Measurements from ENCODE around the gene TM9SF4.
"Not testable (repeated sequence)": the region's sequence is repeated elsewhere in the genome, so short reads cannot be mapped to it uniquely, and the experiment has no call there.

TM9SF4 gene

GRCh38 chr20:32159766-32160221 lies 50.3 kb downstream of the TM9SF4 start:
- no peak for DNase-seq

GRCh38 chr20:32160341-32160740 lies 50.8 kb downstream of the TM9SF4 start:
- no peak for DNase-seq

DNA sequence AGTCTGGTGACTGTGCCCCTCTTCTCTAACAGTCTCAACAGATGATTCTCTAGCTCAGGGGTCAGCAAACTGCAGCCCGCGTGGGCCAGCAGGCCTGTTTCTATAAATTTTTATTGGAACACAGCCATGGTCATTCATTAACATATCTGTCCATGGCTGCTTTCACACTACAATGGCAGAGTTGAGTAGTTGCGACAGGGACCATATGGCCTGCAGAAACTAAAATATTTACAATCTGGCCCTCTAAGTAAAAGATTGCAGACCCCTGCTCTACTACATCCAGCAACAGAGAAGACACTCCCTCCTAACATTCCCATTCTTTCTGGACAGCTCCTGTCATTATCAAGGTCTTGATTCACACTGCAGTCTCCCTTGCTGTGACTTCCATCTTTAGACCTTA lies 52.8 kb downstream of the TM9SF4 start:
- no peak for DNase-seq

DNA sequence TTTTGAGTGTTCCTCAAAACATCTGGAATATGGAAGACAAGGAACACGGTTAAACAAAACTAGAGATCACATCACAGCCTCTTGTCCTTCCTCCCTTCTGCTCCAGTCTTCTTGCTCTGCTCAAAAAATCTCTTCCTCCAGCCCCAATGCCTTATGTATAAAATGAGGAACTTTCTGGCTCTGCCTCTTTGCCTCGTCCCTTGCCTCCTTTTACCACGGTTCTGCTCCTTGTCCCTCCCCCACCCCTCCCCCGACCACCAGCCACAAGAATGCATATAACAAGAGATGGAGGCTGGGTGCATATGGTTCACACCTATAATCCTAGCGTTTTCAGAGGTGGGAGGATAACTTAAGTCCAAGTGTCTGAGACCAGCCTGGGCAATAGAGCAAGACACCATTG lies 54.4 kb downstream of the TM9SF4 start:
- no peak for DNase-seq

- DNase-seq: no peak
These were observed 55.6 kb downstream of the TM9SF4 start for GRCh38 chr20:32164984-32165735.

DNA sequence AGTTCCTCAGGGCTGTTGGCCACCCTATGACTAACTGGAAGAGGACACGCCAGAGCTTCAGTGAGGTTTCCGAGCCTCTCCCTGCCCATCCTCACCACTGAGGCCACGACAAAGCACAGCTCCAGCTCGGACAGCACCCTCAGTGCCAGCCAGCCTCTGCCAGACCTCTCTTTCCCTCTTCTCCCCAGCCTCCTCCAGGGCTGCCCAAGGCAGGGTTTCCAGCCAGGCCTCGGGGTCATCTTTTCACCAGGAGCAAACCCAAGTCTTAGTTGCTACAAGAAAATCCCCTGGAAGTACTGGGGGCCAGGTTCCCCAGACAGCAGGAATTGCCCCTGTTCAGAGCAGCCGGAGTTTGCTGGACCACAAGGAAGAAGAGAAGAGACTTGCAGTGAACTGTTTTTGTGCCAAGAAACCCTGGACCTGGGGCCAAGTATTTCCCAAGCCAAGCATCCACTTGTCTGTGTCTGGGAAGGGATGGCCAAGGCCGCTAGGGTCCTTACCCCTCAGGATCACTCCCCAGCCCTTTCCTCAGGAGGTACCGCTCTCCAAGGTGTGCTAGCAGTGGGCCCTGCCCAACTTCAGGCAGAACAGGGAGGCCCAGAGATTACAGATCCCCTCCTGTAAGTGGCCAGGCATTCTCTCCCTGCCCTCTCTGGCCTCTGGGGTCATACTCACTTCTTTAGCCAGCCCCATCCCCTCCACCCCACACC lies 56.5 kb downstream of the TM9SF4 start:
- no peak for DNase-seq

DNA sequence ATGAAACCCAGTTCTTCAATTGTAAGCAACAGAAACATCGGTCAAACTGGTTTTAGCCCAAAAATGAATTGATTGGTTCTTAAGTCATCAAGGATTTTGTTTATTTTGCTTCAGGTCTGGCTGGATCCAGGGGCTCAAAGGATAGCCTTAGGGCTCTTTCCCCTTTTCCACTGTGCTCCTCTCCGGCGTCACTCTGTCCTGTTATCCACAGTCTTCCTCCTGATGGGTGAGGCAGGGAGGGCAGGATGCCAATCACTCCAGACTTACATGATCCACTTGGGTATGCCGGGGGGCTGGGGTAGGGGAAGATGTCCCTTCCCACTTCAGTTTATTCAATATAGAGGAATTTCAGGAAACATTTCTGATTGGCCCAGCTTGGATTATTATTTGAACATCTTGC lies 58.0 kb downstream of the TM9SF4 start:
- no peak for DNase-seq

- DNase-seq: no peak
These were observed 58.8 kb downstream of the TM9SF4 start for GRCh38 chr20:32168184-32168910.

DNA sequence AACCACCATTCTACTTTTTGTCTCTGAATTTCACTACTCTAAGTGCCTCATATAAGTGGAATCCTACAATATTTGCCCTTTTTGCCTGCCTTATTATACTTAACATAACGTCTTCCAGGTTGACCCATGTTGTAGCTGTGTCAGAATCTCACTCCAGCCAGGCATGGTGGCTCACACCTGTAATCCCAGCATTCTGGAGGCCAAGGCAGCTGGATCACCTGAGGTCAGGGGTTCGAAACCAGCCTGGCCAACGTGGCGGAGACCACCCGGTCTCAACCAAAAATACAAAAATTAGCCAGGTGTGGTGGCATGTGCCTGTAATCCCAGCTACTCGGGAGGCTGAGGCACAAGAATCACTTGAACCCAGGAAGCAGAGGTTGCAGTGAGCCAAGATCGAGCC lies 68.2 kb downstream of the TM9SF4 start:
- not testable (repeated sequence) for DNase-seq

DNA sequence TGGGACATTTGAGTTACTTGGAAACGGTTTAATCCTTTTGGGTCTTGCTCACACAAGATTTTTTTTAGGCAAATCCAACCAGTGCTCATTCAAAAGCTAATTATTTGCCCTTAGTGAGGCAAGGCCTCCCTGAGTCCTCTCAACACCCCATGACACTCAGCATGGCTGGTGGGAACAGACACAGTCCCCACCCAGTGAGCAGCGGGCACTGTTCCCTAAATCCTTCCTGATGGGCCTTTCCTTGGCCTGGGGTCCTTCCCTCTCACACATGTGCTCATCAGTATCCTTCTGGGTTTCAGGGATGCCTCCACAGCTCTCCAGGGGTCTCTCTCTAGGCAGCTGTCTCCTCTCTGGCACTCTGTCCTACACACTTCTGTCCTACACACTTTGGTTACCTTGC lies 70.0 kb downstream of the TM9SF4 start:
- no peak for DNase-seq

DNA sequence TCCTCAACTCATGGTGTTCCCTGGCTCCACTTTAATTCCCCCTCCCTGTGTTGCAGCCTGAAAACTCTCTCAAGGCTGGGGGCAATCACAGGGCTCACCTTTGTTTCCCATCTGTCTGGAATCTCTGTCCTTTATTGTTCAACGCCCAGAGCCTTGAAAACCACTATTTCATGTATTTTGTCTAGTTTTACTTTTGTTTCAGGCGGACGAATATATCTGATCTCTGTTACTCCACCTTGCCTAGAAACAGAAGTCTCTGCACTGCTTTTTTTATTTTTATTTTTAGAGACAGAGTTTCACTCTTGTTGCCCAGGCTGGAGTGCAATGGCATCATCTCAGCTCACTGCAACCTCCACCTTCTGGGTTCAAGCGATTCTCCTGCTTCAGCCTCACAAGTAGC lies 70.4 kb downstream of the TM9SF4 start:
- no peak for DNase-seq

GRCh38 chr20:32181606-32182005 lies 72.1 kb downstream of the TM9SF4 start:
- DNase-seq: no peak

DNA sequence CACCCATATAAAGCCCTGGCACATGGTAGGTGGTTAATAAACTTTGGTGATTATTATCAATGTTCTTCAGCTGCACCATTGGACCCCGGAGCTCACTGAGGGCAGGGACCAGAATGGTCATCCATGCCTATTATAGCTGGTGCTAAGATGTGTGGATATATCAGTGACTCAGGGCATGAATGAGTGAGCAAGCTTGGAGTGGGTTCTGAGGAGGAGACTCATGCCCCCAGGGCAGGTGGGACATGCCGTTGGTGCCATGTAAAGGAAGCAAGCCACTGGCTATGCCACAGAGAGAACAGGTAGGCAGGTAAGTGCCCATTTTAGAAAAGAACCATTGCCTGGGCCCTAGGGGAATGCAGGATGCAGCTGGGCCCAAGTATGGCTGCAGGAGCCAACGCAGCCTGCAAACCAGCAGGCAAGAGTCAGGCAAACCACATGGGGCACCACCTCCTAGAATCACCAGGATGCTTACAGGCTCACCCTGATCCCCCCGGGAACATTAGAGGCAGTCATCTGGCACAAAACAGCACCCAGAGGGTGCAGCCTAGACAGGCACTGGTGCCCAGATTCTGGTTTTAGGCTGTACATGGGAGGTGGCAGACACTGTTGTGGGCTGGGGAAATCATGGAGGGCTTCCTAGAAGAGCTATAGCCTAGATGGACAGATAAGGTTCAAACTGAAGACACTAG lies 74.6 kb downstream of the TM9SF4 start:
- DNase-seq: no peak

- no peak for DNase-seq
These were observed 75.6 kb downstream of the TM9SF4 start for GRCh38 chr20:32184961-32185603.

DNA sequence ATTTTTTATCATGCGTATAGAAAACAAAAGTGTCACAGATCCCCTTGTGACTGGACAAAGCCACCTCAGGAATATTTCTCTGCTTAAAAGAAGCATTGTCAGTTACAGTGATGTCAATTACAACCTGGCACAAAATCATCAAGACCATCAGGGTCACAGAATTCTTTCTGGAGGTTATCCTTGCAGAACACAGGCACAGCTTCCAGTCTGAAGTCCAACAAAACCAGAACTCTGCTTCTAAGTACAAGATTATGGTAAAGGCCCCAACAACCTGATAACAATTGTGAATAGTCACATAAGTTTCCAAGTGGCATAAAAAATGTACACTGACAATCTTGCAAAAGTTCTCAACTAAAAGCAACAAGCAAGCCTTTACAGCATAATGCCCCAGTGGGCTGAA lies 77.0 kb downstream of the TM9SF4 start:
- DNase-seq: no peak

GRCh38 chr20:32188376-32189122 lies 79.0 kb downstream of the TM9SF4 start:
- no peak for DNase-seq

DNA sequence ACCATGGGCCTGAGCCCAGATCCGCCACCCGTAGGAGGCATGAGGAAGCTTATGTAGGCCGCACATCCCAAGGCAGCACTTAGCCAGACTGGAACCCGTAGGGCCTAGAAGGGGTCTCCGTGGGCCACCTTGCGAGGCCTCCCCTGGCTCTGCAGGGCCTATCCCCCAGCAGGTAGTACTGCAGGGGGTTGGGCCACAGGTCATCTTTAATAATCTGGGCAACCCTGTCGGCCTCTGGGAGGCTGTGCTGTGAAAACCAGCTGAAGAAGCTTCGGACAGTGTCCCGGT lies 79.6 kb downstream of the TM9SF4 start:
- no peak for DNase-seq

- peak; percentile 43 for DNase-seq
These were observed 80.4 kb downstream of the TM9SF4 start for GRCh38 chr20:32189691-32190615.

- no peak for DNase-seq
These were observed 81.3 kb downstream of the TM9SF4 start for GRCh38 chr20:32190616-32191415.

DNA sequence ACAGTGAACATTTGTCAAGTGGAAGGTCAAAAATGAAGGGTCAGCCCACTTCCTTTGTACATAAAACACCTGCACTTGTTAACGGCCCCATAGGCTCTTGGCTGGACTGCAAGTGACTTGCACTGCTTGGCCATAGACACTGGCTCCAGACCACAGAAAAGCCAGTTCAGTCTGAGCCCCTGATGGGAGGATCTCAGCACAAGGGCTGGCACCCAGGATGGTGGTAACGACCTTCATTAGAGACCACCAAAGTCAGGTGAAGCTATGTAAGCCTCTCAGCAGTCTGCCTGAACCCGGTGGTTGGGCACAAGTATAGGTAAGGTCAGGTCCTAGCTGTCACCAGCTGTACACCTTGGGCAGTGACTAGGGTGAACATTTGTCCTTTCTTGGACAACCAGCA lies 81.9 kb downstream of the TM9SF4 start:
- no peak for DNase-seq
